ENCODE measurements around the gene WDR64.

The WDR64 gene

GRCh38 chr1:241682921-241683320, 30.8 kb downstream of the WDR64 start:
- Histone ChIP-seq H3K9ac (ENCODE audit: low read depth, low read length) (no peak overlapping the region), H3K27ac (ENCODE audit: low read length) (no peak overlapping the region), H3K4me3 (ENCODE audit: low read depth in 1 of 2, low read length in 2 of 2) (no peak overlapping the region), H3K4me2 (ENCODE audit: insufficient read depth, low read length) (no peak overlapping the region), H3K27me3 (ENCODE audit: insufficient read depth, low read length, poor library complexity) (no peaks in the 10 kb centered on the region), H4K20me1 (ENCODE audit: insufficient read depth, low read length) (no peaks in the 10 kb centered on the region), H2AFZ (ENCODE audit: low read depth, low read length) (no peak overlapping the region), H3K4me1 (ENCODE audit: insufficient read depth, low read length) (peaks cover 4% of the 10 kb centered on the region), H3K79me2 (ENCODE audit: insufficient read depth, low read length) (no peaks in the 10 kb centered on the region), H3K36me3 (ENCODE audit: insufficient read depth, low read length) (no peaks in the 10 kb centered on the region), H3K9me3 (ENCODE audit: insufficient read depth, low read length, severe bottlenecking) (no peaks in the 10 kb centered on the region)
- no peak for ATAC-seq (ENCODE audit: insufficient read depth, low read depth)
- no peak for DNase-seq
- TF ChIP-seq CTCF (IDR thresholded peaks at IDR 0.05; ENCODE audit: borderline replicate concordance, extremely low read depth, low read length, poor library complexity, severe bottlenecking) (no peak), EZH2 (IDR thresholded peaks at IDR 0.05; ENCODE audit: borderline replicate concordance, low read depth, low read length, severe bottlenecking) (no peak)

- H4K20me1 ChIP-seq (ENCODE audit: insufficient read depth, low read length), result no peaks in the 10 kb centered on the region
- ATAC-seq (ENCODE audit: insufficient read depth, low read depth), result no peak
- H3K36me3 ChIP-seq (ENCODE audit: insufficient read depth, low read length), result no peaks in the 10 kb centered on the region
- no peaks in the 10 kb centered on the region for H3K79me2 ChIP-seq (ENCODE audit: insufficient read depth, low read length)
- no peak overlapping the region for H3K4me3 ChIP-seq (ENCODE audit: low read depth in 1 of 2, low read length in 2 of 2)
- H3K27ac ChIP-seq (ENCODE audit: low read length), result no peak overlapping the region
- DNase-seq, result no peak
- no peaks in the 10 kb centered on the region for H3K27me3 ChIP-seq (ENCODE audit: insufficient read depth, low read length, poor library complexity)
- no peak overlapping the region for H3K4me2 ChIP-seq (ENCODE audit: insufficient read depth, low read length)
- no peaks in the 10 kb centered on the region for H3K4me1 ChIP-seq (ENCODE audit: insufficient read depth, low read length)
- H2AFZ ChIP-seq (ENCODE audit: low read depth, low read length), result no peak overlapping the region
- no peak for TF ChIP-seq CTCF (IDR thresholded peaks at IDR 0.05; ENCODE audit: borderline replicate concordance, extremely low read depth, low read length, poor library complexity, severe bottlenecking)
- TF ChIP-seq EZH2 (IDR thresholded peaks at IDR 0.05; ENCODE audit: borderline replicate concordance, low read depth, low read length, severe bottlenecking), result no peak
- H3K9ac ChIP-seq (ENCODE audit: low read depth, low read length), result no peak overlapping the region
- no peaks in the 10 kb centered on the region for H3K9me3 ChIP-seq (ENCODE audit: insufficient read depth, low read length, severe bottlenecking)
These were observed 32.0 kb downstream of the WDR64 start for GRCh38 chr1:241684108-241684507.

GRCh38 chr1:241688940-241689368, 36.9 kb downstream of the WDR64 start:
- no peak overlapping the region for H2AFZ ChIP-seq (ENCODE audit: low read depth, low read length)
- H3K79me2 ChIP-seq (ENCODE audit: insufficient read depth, low read length), result no peaks in the 10 kb centered on the region
- no peaks in the 10 kb centered on the region for H3K36me3 ChIP-seq (ENCODE audit: insufficient read depth, low read length)
- no peak overlapping the region for H3K27ac ChIP-seq (ENCODE audit: low read length)
- TF ChIP-seq EZH2 (IDR thresholded peaks at IDR 0.05; ENCODE audit: borderline replicate concordance, low read depth, low read length, severe bottlenecking), result no peak
- TF ChIP-seq CTCF (IDR thresholded peaks at IDR 0.05; ENCODE audit: borderline replicate concordance, extremely low read depth, low read length, poor library complexity, severe bottlenecking), result no peak
- no peak for ATAC-seq (ENCODE audit: insufficient read depth, low read depth)
- no peaks in the 10 kb centered on the region for H3K27me3 ChIP-seq (ENCODE audit: insufficient read depth, low read length, poor library complexity)
- no peak overlapping the region for H3K9ac ChIP-seq (ENCODE audit: low read depth, low read length)
- no peak for DNase-seq
- H3K9me3 ChIP-seq (ENCODE audit: insufficient read depth, low read length, severe bottlenecking), result no peaks in the 10 kb centered on the region
- H3K4me3 ChIP-seq (ENCODE audit: low read depth in 1 of 2, low read length in 2 of 2), result no peak overlapping the region
- no peaks in the 10 kb centered on the region for H4K20me1 ChIP-seq (ENCODE audit: insufficient read depth, low read length)
- no peaks in the 10 kb centered on the region for H3K4me1 ChIP-seq (ENCODE audit: insufficient read depth, low read length)
- H3K4me2 ChIP-seq (ENCODE audit: insufficient read depth, low read length), result no peak overlapping the region
